B cell (primary cell): ENCODE data around the gene ASB4.

Source experiments
- CTCF ChIP-seq: fragments of 200-600 bp; IDR thresholded peaks from one replicate; pipeline ENCODE4 v1.8.0; 2022; ENCODE audit warnings: antibody characterized with exemption, mild to moderate bottlenecking
- EZH2 ChIP-seq: IDR thresholded peaks from 2 replicates; pipeline ENCODE4 v1.6.1; 2012; ENCODE audit warnings: borderline replicate concordance, low read depth, mild to moderate bottlenecking, moderate library complexity, low read length; ENCODE audit not compliant: insufficient read depth, poor library complexity, severe bottlenecking

GRCh38 chr7:95589766-95590165 is 104.0 kb downstream of the ASB4 start:
- TF ChIP-seq CTCF (no peak), EZH2 (no peak)
